Muscle layer of colon (tissue), 2 donors: ENCODE data around the gene HDHD5.

Experiments used
- H3K27ac ChIP-seq: one replicate; pipeline ENCODE4 v1.7.0; 2013; ENCODE audit warnings: low read depth, mild to moderate bottlenecking, low read length, moderate library complexity
- H3K27me3 ChIP-seq, 2 donors: one replicate each; pipeline ENCODE4 v1.7.0; 2013; ENCODE audit warnings: low read length in 2 of 2, mild to moderate bottlenecking in 2 of 2; ENCODE audit not compliant: insufficient read depth in 2 of 2, control insufficient read depth in 1 of 2
- H3K36me3 ChIP-seq: one replicate; pipeline ENCODE4 v1.7.0; 2013; ENCODE audit warnings: mild to moderate bottlenecking, low read length; ENCODE audit not compliant: insufficient read depth
- H3K4me1 ChIP-seq: one replicate; pipeline ENCODE4 v1.7.0; 2013; ENCODE audit warnings: mild to moderate bottlenecking, low read length; ENCODE audit not compliant: insufficient read depth
- H3K4me3 ChIP-seq, 2 donors: one replicate each; pipeline ENCODE4 v1.7.0; 2013; ENCODE audit warnings: low read length in 2 of 2, low read depth in 1 of 2, mild to moderate bottlenecking in 1 of 2, moderate library complexity in 1 of 2
- H3K9ac ChIP-seq: one replicate; pipeline ENCODE4 v1.7.0; 2013; ENCODE audit warnings: low read length
- H3K9me3 ChIP-seq: one replicate; pipeline ENCODE4 v1.7.0; 2013; ENCODE audit warnings: mild to moderate bottlenecking, low read length
- donor health status: abdominal sarcoma.
- donor health status: Adenocarcinoma of cecum.

Gene HDHD5

DNA sequence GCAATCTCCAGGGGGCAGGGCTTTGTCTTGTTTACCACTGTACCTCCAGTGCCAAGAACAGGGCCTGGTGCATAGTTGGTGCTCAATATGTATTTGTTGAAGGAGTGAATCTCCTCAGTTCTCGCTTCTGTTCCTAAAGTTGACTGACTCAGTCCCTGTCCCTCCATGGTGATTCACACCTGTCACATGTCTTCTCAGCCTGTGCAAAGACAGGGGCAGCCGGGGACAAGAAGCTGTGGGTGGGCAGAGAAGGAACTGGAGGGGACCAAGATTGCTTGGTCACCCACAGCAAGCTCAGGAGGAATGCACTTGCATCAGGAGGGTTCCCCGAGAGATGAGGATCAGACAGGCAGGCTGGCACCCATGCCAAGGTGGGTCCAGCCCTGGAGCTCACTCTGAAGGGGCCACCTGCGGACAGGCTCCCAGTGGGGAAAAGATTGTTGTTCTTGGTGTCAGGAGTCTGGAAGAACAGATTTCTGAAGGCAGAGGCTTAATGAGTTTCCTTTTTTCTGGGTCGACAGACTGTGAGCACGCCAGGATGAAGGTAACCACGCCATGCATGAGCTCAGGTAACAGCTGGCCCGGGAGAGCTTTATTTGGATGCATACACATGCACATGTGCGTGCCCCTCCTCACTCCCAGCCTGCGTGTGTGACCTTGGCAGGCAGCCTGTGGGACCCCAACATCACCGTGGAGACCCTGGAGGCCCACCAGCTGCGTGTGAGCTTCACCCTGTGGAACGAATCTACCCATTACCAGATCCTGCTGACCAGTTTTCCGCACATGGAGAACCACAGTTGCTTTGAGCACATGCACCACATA lies 57.4 kb downstream of the HDHD5 start:
- Histone ChIP-seq H3K27ac (no peak overlapping the region), H3K36me3 (peaks cover 36% of the 10 kb centered on the region)

DNA sequence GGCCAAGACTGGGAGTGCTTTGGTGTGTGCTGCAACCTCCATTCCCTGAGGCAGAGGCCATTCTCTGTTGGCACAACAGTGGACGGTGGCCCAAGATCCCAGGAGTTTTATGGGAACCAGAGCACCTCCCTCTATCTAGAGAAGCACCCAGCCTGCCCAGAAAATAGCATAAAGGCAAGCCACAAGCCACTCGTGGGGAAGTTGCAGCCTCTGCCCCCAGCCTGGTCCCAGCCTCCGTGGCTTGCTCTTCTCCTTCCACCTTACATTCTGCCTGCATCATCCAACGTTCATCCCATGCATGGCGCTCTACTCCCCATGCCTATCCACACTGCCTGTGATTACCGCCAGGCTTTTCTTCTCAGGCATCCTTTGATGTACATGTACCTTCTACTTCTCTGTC lies 58.5 kb downstream of the HDHD5 start:
- Histone ChIP-seq H3K9ac (no peak overlapping the region), H3K27ac (no peak overlapping the region), H3K36me3 (peaks cover 36% of the 10 kb centered on the region), H3K9me3 (no peaks in the 10 kb centered on the region), H3K4me3 (no peak overlapping the region), H3K4me1 (no peaks in the 10 kb centered on the region), H3K27me3 (no peaks in the 10 kb centered on the region)

More for the DNA sequence above, 57.4 kb downstream of the HDHD5 start:
- Histone ChIP-seq H3K4me3 (no peak overlapping the region), H3K9me3 (no peaks in the 10 kb centered on the region), H3K9ac (no peak overlapping the region), H3K4me1 (no peaks in the 10 kb centered on the region), H3K27me3 (no peaks in the 10 kb centered on the region)

DNA sequence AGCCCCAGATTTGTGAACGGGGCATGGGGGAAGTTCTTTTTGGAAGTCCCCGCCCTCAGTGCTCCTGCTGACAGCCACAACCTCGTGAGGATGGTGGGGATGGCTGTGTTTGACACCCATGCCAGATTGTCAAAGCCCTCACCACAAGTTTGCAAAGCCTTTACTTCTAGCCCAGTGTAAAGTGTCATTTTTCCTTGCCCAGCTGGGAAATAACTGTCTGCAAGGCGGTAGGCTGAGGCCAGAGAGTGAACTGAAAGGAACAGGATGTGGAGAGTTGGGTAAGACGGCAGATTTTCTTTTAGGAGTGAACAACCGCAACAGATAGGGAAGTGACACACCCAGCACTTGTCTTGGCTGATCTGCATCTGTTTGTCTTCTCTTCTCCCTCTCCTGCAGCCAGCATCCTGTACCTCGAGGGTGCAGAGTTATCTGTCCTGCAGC lies 60.7 kb downstream of the HDHD5 start:
- H3K27me3 ChIP-seq: no peaks in the 10 kb centered on the region
- no peaks in the 10 kb centered on the region for H3K4me1 ChIP-seq
- peaks cover 34% of the 10 kb centered on the region for H3K36me3 ChIP-seq
- no peaks in the 10 kb centered on the region for H3K9me3 ChIP-seq
- no peak overlapping the region for H3K4me3 ChIP-seq
- H3K9ac ChIP-seq: no peak overlapping the region
- no peak overlapping the region for H3K27ac ChIP-seq

DNA sequence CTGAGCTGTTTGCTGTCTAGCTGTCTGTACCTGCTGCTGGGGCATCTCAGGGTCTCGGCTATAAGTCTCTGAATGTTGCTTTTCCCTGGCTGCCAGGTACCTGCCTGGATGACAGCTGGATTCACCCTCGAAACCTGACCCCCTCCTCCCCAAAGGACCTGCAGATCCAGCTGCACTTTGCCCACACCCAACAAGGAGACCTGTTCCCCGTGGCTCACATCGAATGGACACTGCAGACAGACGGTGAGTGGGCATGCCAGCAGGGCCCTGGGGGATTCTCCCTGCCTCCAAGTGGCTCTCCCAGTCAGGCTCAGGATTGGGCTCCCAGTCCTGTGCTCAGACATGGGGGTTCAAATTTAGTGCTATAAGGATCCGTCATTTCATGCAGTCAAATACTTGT lies 61.4 kb downstream of the HDHD5 start:
- Histone ChIP-seq H3K4me1 (no peaks in the 10 kb centered on the region), H3K4me3 (no peak overlapping the region), H3K9ac (no peak overlapping the region), H3K36me3 (peaks cover 31% of the 10 kb centered on the region), H3K27ac (no peak overlapping the region), H3K27me3 (no peaks in the 10 kb centered on the region), H3K9me3 (no peaks in the 10 kb centered on the region)

DNA sequence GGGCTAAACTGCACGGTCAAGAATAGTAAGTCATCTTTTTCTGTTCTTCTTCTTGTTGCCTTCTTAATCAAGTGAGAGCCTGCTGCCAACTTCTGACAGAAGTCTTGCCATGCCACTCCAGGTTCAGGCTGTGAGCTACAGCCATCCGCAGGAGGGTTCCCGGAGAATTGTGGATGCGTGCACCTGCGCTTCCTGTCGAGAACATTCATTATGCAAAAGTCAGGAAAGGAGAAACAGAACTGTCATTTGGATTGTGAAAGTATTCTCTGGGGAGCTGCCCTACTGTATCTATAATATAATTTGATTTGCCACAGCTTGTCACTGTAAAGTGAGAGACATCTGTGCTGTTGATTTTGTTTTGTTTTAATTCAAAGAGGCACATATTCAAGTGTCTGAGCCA lies 62.0 kb downstream of the HDHD5 start:
- Histone ChIP-seq H3K9ac (no peak overlapping the region), H3K27me3 (no peaks in the 10 kb centered on the region), H3K9me3 (no peaks in the 10 kb centered on the region), H3K4me1 (no peaks in the 10 kb centered on the region), H3K27ac (no peak overlapping the region), H3K36me3 (peaks cover 31% of the 10 kb centered on the region), H3K4me3 (no peak overlapping the region)

DNA sequence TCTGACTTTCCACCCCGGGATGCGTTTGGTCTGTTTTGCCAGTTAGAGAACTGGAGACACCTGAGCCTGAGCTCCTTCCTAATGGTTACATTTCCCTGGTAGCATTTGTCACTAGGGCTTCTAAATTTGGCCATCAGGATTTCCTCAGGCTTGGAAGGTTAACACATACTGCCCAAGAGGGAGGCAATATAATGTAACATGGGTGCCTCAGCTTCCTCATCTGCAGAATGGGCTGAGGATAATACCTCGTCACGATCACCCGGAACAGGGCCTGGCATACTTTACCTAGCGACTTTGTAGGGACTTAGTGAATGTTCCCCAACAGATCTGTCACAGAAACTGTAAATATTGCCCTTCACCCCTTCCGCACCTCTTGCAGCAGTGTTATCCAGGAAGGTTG lies 63.0 kb downstream of the HDHD5 start:
- Histone ChIP-seq H3K27ac (no peak overlapping the region), H3K9ac (no peak overlapping the region), H3K27me3 (no peaks in the 10 kb centered on the region)

DNA sequence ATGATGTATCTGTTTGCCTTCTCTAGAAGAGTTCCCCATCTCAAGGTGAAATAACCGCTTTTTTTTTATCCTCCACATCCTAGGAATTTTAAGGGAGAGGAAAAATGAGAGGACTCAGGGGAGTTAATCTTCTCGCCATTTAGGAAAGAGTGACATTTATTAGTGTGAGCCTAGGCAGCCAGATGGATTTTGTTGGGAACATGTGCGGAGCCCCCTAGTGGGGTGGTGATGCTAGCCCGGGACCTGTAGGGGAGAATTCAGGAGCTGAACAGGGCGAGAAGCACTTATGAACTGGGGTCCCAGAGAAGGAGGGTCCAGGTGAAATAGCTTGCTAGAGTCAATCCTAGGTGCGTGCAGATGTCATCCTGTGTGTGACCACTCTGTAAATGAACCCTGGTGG lies 63.5 kb downstream of the HDHD5 start:
- Histone ChIP-seq H3K4me1 (no peaks in the 10 kb centered on the region), H3K4me3 (no peak overlapping the region), H3K27me3 (no peaks in the 10 kb centered on the region), H3K9me3 (no peaks in the 10 kb centered on the region), H3K27ac (no peak overlapping the region), H3K9ac (no peak overlapping the region), H3K36me3 (peaks cover 24% of the 10 kb centered on the region)

More for the DNA sequence above, 63.0 kb downstream of the HDHD5 start:
- Histone ChIP-seq H3K4me1 (no peaks in the 10 kb centered on the region), H3K36me3 (peaks cover 25% of the 10 kb centered on the region), H3K4me3 (no peak overlapping the region), H3K9me3 (no peaks in the 10 kb centered on the region)

DNA sequence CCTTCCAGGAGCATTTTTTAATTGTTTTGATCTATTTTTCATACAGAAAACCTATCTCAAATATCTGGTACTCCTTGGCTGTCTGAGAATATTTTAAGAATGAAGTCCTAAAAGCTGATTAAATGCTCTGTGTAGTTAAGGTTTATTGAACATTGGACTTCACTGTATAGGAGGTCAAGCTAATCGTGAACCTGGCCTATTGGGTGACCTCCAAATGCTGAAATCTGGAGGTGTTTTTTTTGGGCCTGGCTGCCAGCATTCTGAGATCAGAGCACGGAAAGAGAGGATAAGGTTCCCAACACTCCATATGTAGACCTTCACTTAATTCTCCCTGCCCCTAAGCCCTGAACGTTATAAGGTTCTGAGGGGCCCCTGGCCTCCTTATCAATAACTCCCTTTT lies 66.0 kb downstream of the HDHD5 start:
- no peak overlapping the region for H3K9ac ChIP-seq
- H3K4me3 ChIP-seq: no peak overlapping the region
- H3K27ac ChIP-seq: no peak overlapping the region
- H3K36me3 ChIP-seq: peaks cover under 1% of the 10 kb centered on the region
- no peaks in the 10 kb centered on the region for H3K4me1 ChIP-seq
- no peaks in the 10 kb centered on the region for H3K9me3 ChIP-seq
- no peaks in the 10 kb centered on the region for H3K27me3 ChIP-seq

DNA sequence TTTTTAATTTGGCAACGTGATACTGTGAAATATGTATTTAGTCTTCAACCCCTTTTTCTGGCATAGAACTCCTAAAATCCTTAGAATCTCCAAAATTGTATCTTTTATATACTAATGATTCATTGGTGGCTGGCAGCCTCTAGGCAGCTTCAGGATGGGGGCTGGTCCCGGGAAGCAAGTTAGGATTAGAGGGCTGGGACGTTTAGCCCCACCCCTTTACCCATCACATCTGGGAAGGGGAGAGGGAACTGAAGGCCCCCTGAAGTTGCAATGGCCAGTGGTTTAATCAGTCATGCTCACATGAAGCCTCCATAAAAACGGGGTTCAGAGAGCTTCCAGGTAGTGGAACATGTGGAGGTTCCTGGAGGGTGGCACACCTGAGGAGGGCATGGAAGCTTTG lies 67.2 kb downstream of the HDHD5 start:
- no peaks in the 10 kb centered on the region for H3K4me1 ChIP-seq
- H3K4me3 ChIP-seq: no peak overlapping the region

DNA sequence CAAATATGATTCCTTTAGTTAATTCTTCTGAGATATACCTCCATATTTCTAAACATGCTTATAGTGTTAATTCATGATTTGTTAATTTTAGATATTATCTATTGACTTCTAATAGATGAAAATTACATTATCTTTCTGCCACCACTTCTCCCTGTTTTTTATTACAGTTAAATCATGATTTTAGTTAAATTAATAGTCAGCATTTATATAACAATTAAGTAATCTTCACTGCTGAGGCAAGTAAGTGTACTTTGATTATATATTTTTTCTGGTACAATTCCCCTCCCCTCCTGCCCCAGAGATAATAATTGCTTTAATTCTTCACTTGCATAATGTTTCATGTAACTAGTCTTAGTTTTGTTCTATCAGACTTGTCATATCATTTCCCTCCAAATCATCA lies 68.5 kb downstream of the HDHD5 start:
- Histone ChIP-seq H3K36me3 (no peaks in the 10 kb centered on the region), H3K4me1 (no peaks in the 10 kb centered on the region), H3K4me3 (no peak overlapping the region), H3K27me3 (peaks cover 0 to 2% of the 10 kb centered on the region in 2 donors), H3K9ac (no peak overlapping the region), H3K9me3 (no peaks in the 10 kb centered on the region), H3K27ac (no peak overlapping the region)

More for the DNA sequence above, 67.2 kb downstream of the HDHD5 start:
- no peaks in the 10 kb centered on the region for H3K36me3 ChIP-seq
- H3K9ac ChIP-seq: no peak overlapping the region
- no peaks in the 10 kb centered on the region for H3K27me3 ChIP-seq
- no peak overlapping the region for H3K27ac ChIP-seq
- no peaks in the 10 kb centered on the region for H3K9me3 ChIP-seq
